DMS79 (cell line): ENCODE results near the gene E4F1.

ENCODE experiments used
- DNase-seq: peaks from one replicate; lab custom pipeline; 2025; lab: John Stamatoyannopoulos, UW

Gene E4F1

GRCh38 chr16:2223221-2223941, at the start of gene E4F1:
TSS of gene E4F1 (plus strand) at chr16:2223591. CDS start at chr16:2223614, 23 bp downstream.
- peak; percentile 98 for DNase-seq

- DNase-seq = no peak
Observed at GRCh38 chr16:2173916-2174315, 49.5 kb upstream of the E4F1 start.

- DNase-seq = no peak
Observed at GRCh38 chr16:2174396-2175131, 48.8 kb upstream of the E4F1 start.

- DNase-seq = no peak
Observed at GRCh38 chr16:2175454-2175853, 47.9 kb upstream of the E4F1 start.

- no peak for DNase-seq
Observed at GRCh38 chr16:2176047-2176446, 47.3 kb upstream of the E4F1 start.

- no peak for DNase-seq
Observed at GRCh38 chr16:2177101-2177500, 46.3 kb upstream of the E4F1 start.

GRCh38 chr16:2177561-2177960, 45.8 kb upstream of the E4F1 start:
- no peak for DNase-seq

GRCh38 chr16:2178321-2179106, 44.9 kb upstream of the E4F1 start:
- no peak for DNase-seq

GRCh38 chr16:2179107-2179501, 44.3 kb upstream of the E4F1 start:
- DNase-seq = no peak

GRCh38 chr16:2179576-2179975, 43.8 kb upstream of the E4F1 start:
- no peak for DNase-seq

- DNase-seq = no peak
Observed at GRCh38 chr16:2180461-2180860, 42.9 kb upstream of the E4F1 start.

- no peak for DNase-seq
Observed at GRCh38 chr16:2180962-2181923, 42.1 kb upstream of the E4F1 start.

GRCh38 chr16:2181952-2182351, 41.4 kb upstream of the E4F1 start:
- DNase-seq = no peak

GRCh38 chr16:2183671-2184070, 39.7 kb upstream of the E4F1 start:
- DNase-seq = no peak

GRCh38 chr16:2184346-2184745, 39.0 kb upstream of the E4F1 start:
- DNase-seq = no peak

GRCh38 chr16:2184962-2185361, 38.4 kb upstream of the E4F1 start:
- no peak for DNase-seq

GRCh38 chr16:2186064-2186463, 37.3 kb upstream of the E4F1 start:
- DNase-seq = no peak

GRCh38 chr16:2186505-2186904, 36.9 kb upstream of the E4F1 start:
- DNase-seq = no peak

- DNase-seq = no peak
Observed at GRCh38 chr16:2187212-2187611, 36.2 kb upstream of the E4F1 start.

GRCh38 chr16:2188395-2188794, 35.0 kb upstream of the E4F1 start:
- DNase-seq = no peak

GRCh38 chr16:2189252-2189893, 34.0 kb upstream of the E4F1 start:
- DNase-seq = no peak
